ENCODE results near the gene CAND2. TPM values are rescaled to one million over a fixed set of nuclear protein-coding genes. Genes with fewer than 3 reads are reported as not detected.

The CAND2 gene
- total RNA-seq, 4 donors from 2014 or later = 1.3 to 2.2 (median 1.5) TPM

- TF ChIP-seq CTCF (IDR thresholded peaks at IDR 0.05; ENCODE audit: low read depth) = no peak
Measured at GRCh38 chr3:12875857-12876836, 79.7 kb downstream of the CAND2 start.

GRCh38 chr3:12877040-12877439 is 80.6 kb downstream of the CAND2 start:
- no peak for TF ChIP-seq CTCF (IDR thresholded peaks at IDR 0.05; ENCODE audit: low read depth)

DNA sequence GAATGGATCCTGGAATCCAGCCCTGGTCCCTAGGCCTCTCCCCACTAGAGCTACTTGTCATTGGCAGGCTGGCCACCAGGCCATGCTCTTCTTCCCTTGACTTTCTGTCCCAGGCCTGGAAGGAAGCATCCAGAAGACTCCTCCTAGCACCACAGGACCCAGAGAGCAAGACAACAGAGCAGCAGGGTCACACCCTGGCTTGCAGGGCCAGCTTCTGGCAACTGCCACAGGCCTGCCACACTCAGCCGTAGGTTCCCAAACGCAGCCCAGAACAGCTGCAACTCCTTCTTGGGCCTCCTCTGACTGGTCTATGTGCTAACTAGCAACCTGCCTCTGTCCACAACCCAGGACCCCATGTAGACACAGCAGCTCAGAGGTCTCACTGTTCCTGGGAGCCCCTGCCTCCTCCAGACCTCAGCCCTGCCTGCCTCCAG is 81.7 kb downstream of the CAND2 start:
- no peak for TF ChIP-seq CTCF (IDR thresholded peaks at IDR 0.05; ENCODE audit: low read depth)

GRCh38 chr3:12879191-12879815 is 82.8 kb downstream of the CAND2 start:
- TF ChIP-seq CTCF (IDR thresholded peaks at IDR 0.05; ENCODE audit: low read depth) = no peak

GRCh38 chr3:12882336-12883310 is 86.1 kb downstream of the CAND2 start:
- no peak for TF ChIP-seq CTCF (IDR thresholded peaks at IDR 0.05; ENCODE audit: low read depth)

DNA sequence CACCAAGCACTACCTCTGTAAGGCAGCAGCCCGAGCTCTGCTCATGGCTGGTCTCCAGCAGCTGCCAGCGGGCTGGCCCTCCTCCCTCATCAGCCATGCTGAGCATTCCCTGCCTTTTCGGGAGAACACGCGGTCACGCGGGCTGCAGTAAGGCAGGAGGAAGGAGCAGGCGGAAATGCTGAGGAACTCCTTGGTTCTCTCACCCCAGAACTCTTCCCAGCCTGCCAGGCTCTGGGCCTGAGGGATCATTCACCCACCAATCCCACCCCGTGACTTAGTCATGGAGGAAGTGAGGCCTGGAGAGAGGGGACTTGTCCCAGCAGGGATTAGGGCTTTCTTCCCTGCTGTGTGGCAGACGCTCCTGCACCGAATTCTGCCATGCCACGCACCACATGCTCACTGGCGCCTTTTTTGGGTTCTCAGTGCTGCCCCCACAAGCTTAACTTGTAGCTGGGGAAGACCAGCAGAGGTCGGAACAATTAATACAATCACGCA is 87.8 kb downstream of the CAND2 start:
- TF ChIP-seq CTCF (IDR thresholded peaks at IDR 0.05; ENCODE audit: low read depth) = no peak

Small RNAs within 50 kb of the gene (small RNA-seq; reads per million reads assigned to genes)
- gene AC034198.1 = not detected

Other genes starting within 250 kb of the CAND2 start
- 10 to 100 TPM; 28.4 to 38.2 (median 31.1) TPM for gene MKRN2, start 239.6 kb upstream of the CAND2 start, total RNA-seq
- gene RAF1, start 132.6 kb upstream of the CAND2 start, total RNA-seq = 100 to 1,000 TPM in 1 of 4 donors, 10 to 100 TPM in 3; 81.1 to 104 (median 91.9) TPM
- gene TMEM40, start 37.4 kb upstream of the CAND2 start, total RNA-seq = not detected
- gene RPL32, start 44.9 kb downstream of the CAND2 start, total RNA-seq = 1,000 to 10,000 TPM in 1 of 4 donors, 100 to 1,000 TPM in 3; 675 to 1,285 (median 784) TPM